Measurements from ENCODE around the gene CISH.

Gene CISH

DNA sequence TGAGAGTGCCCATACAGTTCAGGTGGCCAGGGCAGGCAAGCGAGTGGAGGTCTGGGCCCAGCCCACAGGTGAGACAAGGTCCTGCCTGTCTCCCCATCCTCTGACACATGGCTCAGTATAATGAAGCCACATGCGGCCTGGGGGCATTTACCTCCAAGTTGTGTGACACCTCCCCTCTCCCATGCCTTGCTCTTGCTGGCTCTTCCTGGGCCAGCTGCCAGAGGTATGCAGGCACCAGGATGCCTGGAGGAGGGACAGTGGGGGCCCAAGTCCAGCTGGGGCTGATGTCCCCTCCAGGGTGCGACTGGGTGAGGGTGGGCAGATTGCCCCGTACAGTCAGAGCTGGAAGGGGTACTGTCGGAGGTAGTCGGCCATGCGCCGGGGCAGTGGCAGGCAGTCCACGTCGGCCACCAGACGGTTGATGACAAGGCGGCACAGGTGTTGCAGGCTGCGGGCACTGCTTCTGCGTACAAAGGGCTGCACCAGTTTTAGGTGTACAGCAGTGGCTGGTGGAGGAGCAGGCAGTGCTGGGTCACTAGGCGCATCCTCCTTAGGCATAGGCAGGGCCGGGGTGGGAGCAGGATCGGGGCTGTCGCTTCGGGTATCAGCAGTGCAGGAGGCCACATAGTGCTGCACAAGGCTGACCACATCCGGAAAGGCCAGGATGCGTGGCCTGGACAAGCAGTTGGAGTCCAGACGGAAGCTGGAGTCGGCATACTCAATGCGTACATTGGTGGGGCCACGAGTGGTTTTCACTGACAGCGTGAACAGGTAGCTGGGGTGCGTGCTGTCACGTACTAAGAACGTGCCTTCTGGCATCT is 4.1 kb downstream of the CISH start:
- Histone ChIP-seq H4K8ac (ENCODE audit: low read depth, low read length) (no peak overlapping the region), H3K23ac (ENCODE audit: low read length) (no peak overlapping the region)

GRCh38 chr3:50606596-50606995 is 5.0 kb downstream of the CISH start:
- Histone ChIP-seq H3K27me3 (ENCODE audit: insufficient read depth, low read length) (no peaks in the 10 kb centered on the region), H4K8ac (ENCODE audit: low read depth, low read length) (no peak overlapping the region), H3K23ac (ENCODE audit: low read length) (no peak overlapping the region), H3K4me1 (ENCODE audit: control insufficient read depth in 1 of 2, insufficient read depth in 2 of 2, low read length in 2 of 2) (peaks cover 25 to 27% of the 10 kb centered on the region in 2 experiments), H4K12ac (ENCODE audit: low read depth, low read length) (no peak overlapping the region), H2AK5ac (ENCODE audit: low read length) (no peak overlapping the region), H2BK12ac (ENCODE audit: low read length) (no peak overlapping the region), H3K79me1 (ENCODE audit: low read length) (peaks cover 10% of the 10 kb centered on the region), H3K9ac (ENCODE audit: low read length) (no peak overlapping the region), H3K18ac (ENCODE audit: low read length) (no peak overlapping the region), H3K4ac (ENCODE audit: low read depth, low read length) (no peak overlapping the region), H3K36me3 (ENCODE audit: control insufficient read depth in 1 of 2, insufficient read depth in 2 of 2, low read length in 2 of 2) (peaks cover 14% of the 10 kb centered on the region in 2 experiments), H3K4me3 (ENCODE audit: low read depth, low read length) (no peak overlapping the region), H3K9me3 (ENCODE audit: insufficient read depth, low read depth, low read length) (peaks cover 5% of the 10 kb centered on the region), H3K4me2 (ENCODE audit: low read length) (no peak overlapping the region), H3K27ac (ENCODE audit: low read depth, low read length) (no peak overlapping the region), H2BK120ac (ENCODE audit: insufficient read depth, low read length, poor library complexity) (no peak overlapping the region), H2BK5ac (ENCODE audit: low read depth, low read length, poor library complexity) (no peak overlapping the region), H2AFZ (ENCODE audit: insufficient read depth, low read length, poor library complexity) (no peak overlapping the region), H4K91ac (ENCODE audit: low read depth, low read length) (no peak overlapping the region), H3K79me2 (ENCODE audit: control insufficient read depth, insufficient read depth, low read length, poor library complexity) (peaks cover 4% of the 10 kb centered on the region), H3K14ac (ENCODE audit: low read length) (no peak overlapping the region)
- WGBS (ENCODE audit: extremely low coverage, insufficient coverage, insufficient read length): no CpG with 5 or more reads among the region's 6 CpGs
- no peak for DNase-seq

More for the DNA sequence above, 4.1 kb downstream of the CISH start:
- Histone ChIP-seq H2AFZ (ENCODE audit: insufficient read depth, low read length, poor library complexity) (no peak overlapping the region), H2BK120ac (ENCODE audit: insufficient read depth, low read length, poor library complexity) (no peak overlapping the region), H2AK5ac (ENCODE audit: low read length) (no peak overlapping the region), H3K4me2 (ENCODE audit: low read length) (no peak overlapping the region), H3K18ac (ENCODE audit: low read length) (no peak overlapping the region), H3K4me1 (ENCODE audit: control insufficient read depth in 1 of 2, insufficient read depth in 2 of 2, low read length in 2 of 2) (peaks cover 16 to 19% of the 10 kb centered on the region in 2 experiments), H3K9ac (ENCODE audit: low read length) (no peak overlapping the region), H3K4ac (ENCODE audit: low read depth, low read length) (no peak overlapping the region), H3K14ac (ENCODE audit: low read length) (no peak overlapping the region), H3K27ac (ENCODE audit: low read depth, low read length) (no peak overlapping the region), H4K12ac (ENCODE audit: low read depth, low read length) (no peak overlapping the region), H2BK12ac (ENCODE audit: low read length) (no peak overlapping the region), H3K9me3 (ENCODE audit: insufficient read depth, low read depth, low read length) (peaks cover 5% of the 10 kb centered on the region), H3K79me2 (ENCODE audit: control insufficient read depth, insufficient read depth, low read length, poor library complexity) (peaks cover 3% of the 10 kb centered on the region), H3K27me3 (ENCODE audit: insufficient read depth, low read length) (no peaks in the 10 kb centered on the region), H4K91ac (ENCODE audit: low read depth, low read length) (no peak overlapping the region), H3K79me1 (ENCODE audit: low read length) (peaks cover 7% of the 10 kb centered on the region), H2BK5ac (ENCODE audit: low read depth, low read length, poor library complexity) (no peak overlapping the region), H3K4me3 (ENCODE audit: low read depth, low read length) (no peak overlapping the region), H3K36me3 (ENCODE audit: control insufficient read depth in 1 of 2, insufficient read depth in 2 of 2, low read length in 2 of 2) (peaks cover 14% of the 10 kb centered on the region in 2 experiments)
- DNase-seq: no peak
- WGBS (ENCODE audit: extremely low coverage, insufficient coverage, insufficient read length): no CpG with 5 or more reads among the region's 29 CpGs

GRCh38 chr3:50605901-50606326 is 5.7 kb downstream of the CISH start:
- H2BK120ac ChIP-seq (ENCODE audit: insufficient read depth, low read length, poor library complexity): no peak overlapping the region
- no peak overlapping the region for H3K4me3 ChIP-seq (ENCODE audit: low read depth, low read length)
- H3K79me2 ChIP-seq (ENCODE audit: control insufficient read depth, insufficient read depth, low read length, poor library complexity): peaks cover 2% of the 10 kb centered on the region
- no peak overlapping the region for H4K12ac ChIP-seq (ENCODE audit: low read depth, low read length)
- no peak overlapping the region for H3K23ac ChIP-seq (ENCODE audit: low read length)
- peaks cover 14% of the 10 kb centered on the region in 2 experiments for H3K36me3 ChIP-seq (ENCODE audit: control insufficient read depth in 1 of 2, insufficient read depth in 2 of 2, low read length in 2 of 2)
- WGBS (ENCODE audit: extremely low coverage, insufficient coverage, insufficient read length): no CpG with 5 or more reads among the region's 5 CpGs
- H3K27ac ChIP-seq (ENCODE audit: low read depth, low read length): no peak overlapping the region
- no peak overlapping the region for H2AFZ ChIP-seq (ENCODE audit: insufficient read depth, low read length, poor library complexity)
- H3K4me2 ChIP-seq (ENCODE audit: low read length): no peak overlapping the region
- no peak overlapping the region for H4K8ac ChIP-seq (ENCODE audit: low read depth, low read length)
- H3K27me3 ChIP-seq (ENCODE audit: insufficient read depth, low read length): no peaks in the 10 kb centered on the region
- H3K14ac ChIP-seq (ENCODE audit: low read length): no peak overlapping the region
- H3K9ac ChIP-seq (ENCODE audit: low read length): no peak overlapping the region
- peaks cover 26 to 29% of the 10 kb centered on the region in 2 experiments for H3K4me1 ChIP-seq (ENCODE audit: control insufficient read depth in 1 of 2, insufficient read depth in 2 of 2, low read length in 2 of 2)
- H2AK5ac ChIP-seq (ENCODE audit: low read length): no peak overlapping the region
- no peak overlapping the region for H3K4ac ChIP-seq (ENCODE audit: low read depth, low read length)
- H3K79me1 ChIP-seq (ENCODE audit: low read length): peaks cover 12% of the 10 kb centered on the region
- DNase-seq: no peak
- no peak overlapping the region for H2BK12ac ChIP-seq (ENCODE audit: low read length)
- H3K18ac ChIP-seq (ENCODE audit: low read length): no peak overlapping the region
- H2BK5ac ChIP-seq (ENCODE audit: low read depth, low read length, poor library complexity): no peak overlapping the region
- H4K91ac ChIP-seq (ENCODE audit: low read depth, low read length): no peak overlapping the region
- H3K9me3 ChIP-seq (ENCODE audit: insufficient read depth, low read depth, low read length): peaks cover 5% of the 10 kb centered on the region

GRCh38 chr3:50604628-50605588 is 6.7 kb downstream of the CISH start:
- H3K4ac ChIP-seq (ENCODE audit: low read depth, low read length): no peak overlapping the region
- no peak overlapping the region for H2BK12ac ChIP-seq (ENCODE audit: low read length)
- peaks cover 24 to 26% of the 10 kb centered on the region in 2 experiments for H3K4me1 ChIP-seq (ENCODE audit: control insufficient read depth in 1 of 2, insufficient read depth in 2 of 2, low read length in 2 of 2)
- no peak overlapping the region for H3K27ac ChIP-seq (ENCODE audit: low read depth, low read length)
- no peaks in the 10 kb centered on the region for H3K9me3 ChIP-seq (ENCODE audit: insufficient read depth, low read depth, low read length)
- no peak overlapping the region for H3K9ac ChIP-seq (ENCODE audit: low read length)
- WGBS (ENCODE audit: extremely low coverage, insufficient coverage, insufficient read length): no CpG with 5 or more reads among the region's 14 CpGs
- H3K27me3 ChIP-seq (ENCODE audit: insufficient read depth, low read length): no peaks in the 10 kb centered on the region
- H3K4me3 ChIP-seq (ENCODE audit: low read depth, low read length): no peak overlapping the region
- H4K12ac ChIP-seq (ENCODE audit: low read depth, low read length): no peak overlapping the region
- no peak overlapping the region for H2AFZ ChIP-seq (ENCODE audit: insufficient read depth, low read length, poor library complexity)
- H3K18ac ChIP-seq (ENCODE audit: low read length): no peak overlapping the region
- no peak overlapping the region for H3K14ac ChIP-seq (ENCODE audit: low read length)
- no peak for DNase-seq
- no peak overlapping the region for H2AK5ac ChIP-seq (ENCODE audit: low read length)
- H2BK5ac ChIP-seq (ENCODE audit: low read depth, low read length, poor library complexity): no peak overlapping the region
- peaks cover 2% of the 10 kb centered on the region for H3K79me2 ChIP-seq (ENCODE audit: control insufficient read depth, insufficient read depth, low read length, poor library complexity)
- no peak overlapping the region for H4K8ac ChIP-seq (ENCODE audit: low read depth, low read length)
- peaks cover 14% of the 10 kb centered on the region in 2 experiments for H3K36me3 ChIP-seq (ENCODE audit: control insufficient read depth in 1 of 2, insufficient read depth in 2 of 2, low read length in 2 of 2)
- H3K79me1 ChIP-seq (ENCODE audit: low read length): peaks cover 12% of the 10 kb centered on the region
- no peak overlapping the region for H3K4me2 ChIP-seq (ENCODE audit: low read length)
- no peak overlapping the region for H3K23ac ChIP-seq (ENCODE audit: low read length)
- H4K91ac ChIP-seq (ENCODE audit: low read depth, low read length): no peak overlapping the region
- H2BK120ac ChIP-seq (ENCODE audit: insufficient read depth, low read length, poor library complexity): no peak overlapping the region

Measured in trophoblast cell (in vitro differentiated cells and primary cell).